SU-DHL-6 (cell line): ENCODE data around the gene RBM4B.

Experiments used
- EZH2phosphoT487 ChIP-seq: fragments of 200-600 bp; sonication (generic), shearing (Covaris generic); conservative IDR thresholded peaks from 2 replicates; pipeline ENCODE4 v1.6.1; 2018; ENCODE audit warnings: mild to moderate bottlenecking, antibody characterized with exemption, low read length, moderate library complexity, mixed read lengths
- TF ChIP-seq, protein P1 (sequence below): fragments of 200-600 bp; sonication (generic); IDR thresholded peaks from one replicate; pipeline ENCODE4 v1.5.1; 2017; ENCODE audit warnings: antibody characterized with exemption, mild to moderate bottlenecking, low read length, moderate library complexity; ENCODE audit not compliant: insufficient read depth, poor library complexity, severe bottlenecking

DNA sequence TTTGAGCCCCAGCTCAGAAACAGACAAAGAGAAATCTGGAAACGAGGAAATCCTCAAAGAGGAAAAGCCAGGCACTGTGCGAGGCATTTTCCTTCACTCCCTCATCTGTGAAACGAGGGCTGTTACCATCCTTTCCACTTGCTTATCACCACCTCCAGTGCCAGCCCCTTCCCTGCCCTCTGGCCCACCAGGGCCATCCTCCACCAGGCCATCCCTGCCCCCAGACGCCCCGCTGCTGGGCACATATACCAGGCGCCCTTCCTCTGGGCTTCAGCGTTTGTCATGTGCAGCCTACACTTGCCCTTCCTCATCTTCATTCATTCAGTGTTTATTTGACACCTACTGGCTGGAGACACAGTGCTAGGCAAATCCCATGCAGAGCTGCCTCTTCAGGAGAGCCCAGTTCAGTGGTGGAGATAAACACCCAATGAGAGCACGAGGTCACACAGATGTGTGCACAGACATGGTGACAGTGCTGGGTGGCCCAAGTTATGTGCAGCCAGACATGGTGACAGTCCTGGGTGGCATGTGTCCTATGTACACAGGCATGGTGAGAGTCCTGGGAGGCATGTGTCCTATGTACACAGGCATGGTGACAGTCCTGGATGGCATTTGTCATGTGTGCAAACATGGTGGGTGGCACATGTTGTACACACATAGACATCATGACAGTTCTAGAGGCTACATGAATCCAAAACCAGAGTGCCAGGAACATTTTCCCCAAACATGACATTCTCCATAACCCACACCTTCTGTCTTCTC lies 41.6 kb upstream of the RBM4B start:
- TF ChIP-seq, protein P1, sequence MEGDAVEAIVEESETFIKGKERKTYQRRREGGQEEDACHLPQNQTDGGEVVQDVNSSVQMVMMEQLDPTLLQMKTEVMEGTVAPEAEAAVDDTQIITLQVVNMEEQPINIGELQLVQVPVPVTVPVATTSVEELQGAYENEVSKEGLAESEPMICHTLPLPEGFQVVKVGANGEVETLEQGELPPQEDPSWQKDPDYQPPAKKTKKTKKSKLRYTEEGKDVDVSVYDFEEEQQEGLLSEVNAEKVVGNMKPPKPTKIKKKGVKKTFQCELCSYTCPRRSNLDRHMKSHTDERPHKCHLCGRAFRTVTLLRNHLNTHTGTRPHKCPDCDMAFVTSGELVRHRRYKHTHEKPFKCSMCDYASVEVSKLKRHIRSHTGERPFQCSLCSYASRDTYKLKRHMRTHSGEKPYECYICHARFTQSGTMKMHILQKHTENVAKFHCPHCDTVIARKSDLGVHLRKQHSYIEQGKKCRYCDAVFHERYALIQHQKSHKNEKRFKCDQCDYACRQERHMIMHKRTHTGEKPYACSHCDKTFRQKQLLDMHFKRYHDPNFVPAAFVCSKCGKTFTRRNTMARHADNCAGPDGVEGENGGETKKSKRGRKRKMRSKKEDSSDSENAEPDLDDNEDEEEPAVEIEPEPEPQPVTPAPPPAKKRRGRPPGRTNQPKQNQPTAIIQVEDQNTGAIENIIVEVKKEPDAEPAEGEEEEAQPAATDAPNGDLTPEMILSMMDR = no peak
- TF ChIP-seq EZH2phosphoT487 = no peak
